Testis (tissue), 3 donors: ENCODE data around the gene RILPL1. TPM values are rescaled to one million over a fixed set of nuclear protein-coding genes. Genes with fewer than 3 reads are reported as not detected.

ENCODE experiments used
- DNase-seq: peaks from one replicate; pipeline ENCODE4 v3.0.0-alpha.2; 2019
- H3K27ac ChIP-seq, 2 donors: fragments of 200-600 bp; sonication (generic); one replicate each; pipeline ENCODE4 v1.5.1; 2019
- H3K27me3 ChIP-seq: fragments of 200-600 bp; sonication (generic); one replicate; pipeline ENCODE4 v1.5.1; 2019
- H3K36me3 ChIP-seq: fragments of 200-600 bp; sonication (generic); one replicate; pipeline ENCODE4 v1.5.1; 2017; ENCODE audit warnings: low read depth; ENCODE audit errors: missing control alignments
- H3K4me1 ChIP-seq: fragments of 200-600 bp; sonication (generic); one replicate; pipeline ENCODE4 v1.5.1; 2019
- H3K4me3 ChIP-seq, 2 donors: fragments of 200-600 bp; sonication (generic); one replicate each; pipeline ENCODE4 v1.5.1; 2017 to 2019
- H3K9me3 ChIP-seq: fragments of 200-600 bp; sonication (generic); one replicate; pipeline ENCODE4 v1.5.1; 2017
- CTCF ChIP-seq, 3 experiments: fragments of 450-650 bp in 2 of 3; fragments of 200-600 bp in 1 of 3; sonication (generic) in 1 of 3; IDR thresholded peaks; one replicate each; pipeline ENCODE4 v1.5.1; 2016 to 2019; ENCODE audit warnings: antibody characterized with exemption in 3 of 3, mild to moderate bottlenecking in 2 of 3, moderate library complexity in 1 of 3
- POLR2A ChIP-seq: fragments of 450-650 bp; IDR thresholded peaks from one replicate; pipeline ENCODE4 v1.6.1; 2017; ENCODE audit warnings: antibody characterized with exemption, mild to moderate bottlenecking, moderate library complexity
- WGBS, 2 donors: methylation state at CpG; one replicate each; pipeline ENCODE4 v1.1.5; 2018; 5-methylcytosine and 5-hydroxymethylcytosine counted together
- intact Hi-C: fragments of 100-400 bp; cut with DNase I; formaldehyde crosslinking; loops from one replicate; pipeline ENCODE4 v1.15.1; 2023; ENCODE audit warnings: low total_unique reads
- polyA plus RNA-seq: library from polyadenylated mRNA; stranded (reverse); fragments of 350-450 nt; fragmentation: Illumina TruSeq; extraction: RNeasy Lipid Tissue Mini Kit (QIAGEN cat#74804); gene quantifications from one replicate; pipeline ENCODE4 v1.2.3, GENCODE V29; 2014; ENCODE audit warnings: low read depth, low replicate concordance; ENCODE audit not compliant: insufficient read depth
- total RNA-seq, 2 donors: library from RNA; depleted of rRNA; stranded (reverse); fragments of >200 nt; gene quantifications; one replicate each; pipeline ENCODE4 v1.2.3, GENCODE V29; 2016

The RILPL1 gene
- total and polyA plus RNA-seq, 3 donors from 2014 or later: 14.8 to 20.9 (median 16.8) TPM

GRCh38 chr12:123506059-123506842 is 27.3 kb downstream of the RILPL1 start:
- H3K4me3 ChIP-seq: no peak overlapping the region
- intact Hi-C loops: no loop called here
- no peaks in the 10 kb centered on the region for H3K27me3 ChIP-seq
- no peaks in the 10 kb centered on the region for H3K36me3 ChIP-seq
- no peak overlapping the region for H3K27ac ChIP-seq
- TF ChIP-seq CTCF (IDR thresholded peaks at IDR 0.05) (no peak), POLR2A (no peak)
- H3K4me1 ChIP-seq: peaks cover 5% of the 10 kb centered on the region
- whole genome bisulfite sequencing, 2 donors: 95% methylated on average over 15 to 17 of the region's 17 CpGs
- no peak for DNase-seq
- no peaks in the 10 kb centered on the region for H3K9me3 ChIP-seq

GRCh38 chr12:123502163-123502704 is 31.3 kb downstream of the RILPL1 start:
- no peak overlapping the region for H3K27ac ChIP-seq
- no peak for DNase-seq
- H3K4me1 ChIP-seq: no peaks in the 10 kb centered on the region
- no peak overlapping the region for H3K4me3 ChIP-seq
- WGBS, 2 donors: 92% methylated on average over 12 of the region's 12 CpGs
- H3K36me3 ChIP-seq: no peaks in the 10 kb centered on the region
- no peaks in the 10 kb centered on the region for H3K27me3 ChIP-seq
- intact Hi-C loops: no loop called here
- TF ChIP-seq POLR2A (no peak), CTCF (IDR thresholded peaks at IDR 0.05) (no peak)
- no peaks in the 10 kb centered on the region for H3K9me3 ChIP-seq

- H3K27ac ChIP-seq: no peak overlapping the region
- TF ChIP-seq CTCF (IDR thresholded peaks at IDR 0.05) (no peak), POLR2A (no peak)
- no peaks in the 10 kb centered on the region for H3K4me1 ChIP-seq
- H3K36me3 ChIP-seq: no peaks in the 10 kb centered on the region
- H3K9me3 ChIP-seq: no peaks in the 10 kb centered on the region
- H3K27me3 ChIP-seq: no peaks in the 10 kb centered on the region
- no peak for DNase-seq
- intact Hi-C loops: no loop called here
- H3K4me3 ChIP-seq: no peak overlapping the region
- WGBS, 2 donors: 90 to 92% methylated on average over 16 of the region's 16 CpGs
Observed at GRCh38 chr12:123499332-123499731, 34.2 kb downstream of the RILPL1 start.

- WGBS, 2 donors: 90% methylated on average over 11 to 13 of the region's 13 CpGs
- no peak overlapping the region for H3K4me3 ChIP-seq
- no peaks in the 10 kb centered on the region for H3K36me3 ChIP-seq
- intact Hi-C loops: no loop called here
- no peak for DNase-seq
- no peak for TF ChIP-seq CTCF (IDR thresholded peaks at IDR 0.05)
- TF ChIP-seq POLR2A: no peak
- H3K27ac ChIP-seq: no peak overlapping the region
- H3K9me3 ChIP-seq: no peaks in the 10 kb centered on the region
- no peaks in the 10 kb centered on the region for H3K27me3 ChIP-seq
- H3K4me1 ChIP-seq: no peaks in the 10 kb centered on the region
Observed at GRCh38 chr12:123498126-123498825, 35.2 kb downstream of the RILPL1 start.
